Measurements from ENCODE around the gene INPP5E.

- TF ChIP-seq CTCF (IDR thresholded peaks at IDR 0.05) (no peak), POLR2A (IDR thresholded peaks at IDR 0.05) (no peak)
Observed at GRCh38 chr9:136474021-136474640, 34.5 kb upstream of the INPP5E start.

Data from right lobe of liver (tissue), 4 donors.